GM12865 (cell line): ENCODE measurements around the gene PKP1.

Experiments used
- DNase-seq: peaks from one replicate; pipeline ENCODE4 v3.0.0; 2010; ENCODE audit warnings: low read depth
- H3K4me3 ChIP-seq: 2 replicates; pipeline ENCODE4 v1.5.1; 2011; ENCODE audit warnings: mild to moderate bottlenecking, low read depth, low read length, control low read depth
- TF ChIP-seq, protein P1 (sequence below): IDR thresholded peaks from 2 replicates; pipeline ENCODE4 v1.5.1; 2011; ENCODE audit warnings: low read length, control low read depth, low read depth, inconsistent platforms; ENCODE audit not compliant: insufficient read depth; ENCODE audit errors: missing control alignments

Gene PKP1

GRCh38 chr1:201364808-201365105, 81.5 kb downstream of the PKP1 start:
- H3K4me3 ChIP-seq, result no peak overlapping the region
- TF ChIP-seq, protein P1, sequence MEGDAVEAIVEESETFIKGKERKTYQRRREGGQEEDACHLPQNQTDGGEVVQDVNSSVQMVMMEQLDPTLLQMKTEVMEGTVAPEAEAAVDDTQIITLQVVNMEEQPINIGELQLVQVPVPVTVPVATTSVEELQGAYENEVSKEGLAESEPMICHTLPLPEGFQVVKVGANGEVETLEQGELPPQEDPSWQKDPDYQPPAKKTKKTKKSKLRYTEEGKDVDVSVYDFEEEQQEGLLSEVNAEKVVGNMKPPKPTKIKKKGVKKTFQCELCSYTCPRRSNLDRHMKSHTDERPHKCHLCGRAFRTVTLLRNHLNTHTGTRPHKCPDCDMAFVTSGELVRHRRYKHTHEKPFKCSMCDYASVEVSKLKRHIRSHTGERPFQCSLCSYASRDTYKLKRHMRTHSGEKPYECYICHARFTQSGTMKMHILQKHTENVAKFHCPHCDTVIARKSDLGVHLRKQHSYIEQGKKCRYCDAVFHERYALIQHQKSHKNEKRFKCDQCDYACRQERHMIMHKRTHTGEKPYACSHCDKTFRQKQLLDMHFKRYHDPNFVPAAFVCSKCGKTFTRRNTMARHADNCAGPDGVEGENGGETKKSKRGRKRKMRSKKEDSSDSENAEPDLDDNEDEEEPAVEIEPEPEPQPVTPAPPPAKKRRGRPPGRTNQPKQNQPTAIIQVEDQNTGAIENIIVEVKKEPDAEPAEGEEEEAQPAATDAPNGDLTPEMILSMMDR, result no peak
- no peak for DNase-seq

DNA sequence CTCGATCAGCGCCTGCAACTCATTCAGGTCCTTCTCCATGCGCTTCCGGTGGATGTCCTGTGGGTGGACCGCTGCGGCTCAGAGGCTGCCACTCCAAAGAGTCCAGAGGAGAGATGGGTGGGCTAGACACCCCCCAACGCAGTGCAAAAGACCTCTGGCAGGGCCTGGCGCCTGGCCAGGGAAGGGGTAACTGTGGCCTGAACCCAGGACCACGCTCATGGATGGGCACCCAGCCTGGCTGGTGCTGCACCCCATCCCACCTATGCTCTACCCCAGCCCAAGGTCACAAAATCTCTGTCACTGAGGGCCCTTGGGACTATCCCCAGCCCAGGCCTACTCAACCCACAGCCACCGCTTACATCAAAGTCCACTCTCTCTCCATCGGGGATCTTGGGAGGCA, 81.9 kb downstream of the PKP1 start:
- H3K4me3 ChIP-seq, result no peak overlapping the region
- TF ChIP-seq, protein P1, result no peak
- no peak for DNase-seq

GRCh38 chr1:201366696-201367095, 83.4 kb downstream of the PKP1 start:
- no peak for DNase-seq
- TF ChIP-seq, protein P1, result no peak
- H3K4me3 ChIP-seq, result no peak overlapping the region

DNA sequence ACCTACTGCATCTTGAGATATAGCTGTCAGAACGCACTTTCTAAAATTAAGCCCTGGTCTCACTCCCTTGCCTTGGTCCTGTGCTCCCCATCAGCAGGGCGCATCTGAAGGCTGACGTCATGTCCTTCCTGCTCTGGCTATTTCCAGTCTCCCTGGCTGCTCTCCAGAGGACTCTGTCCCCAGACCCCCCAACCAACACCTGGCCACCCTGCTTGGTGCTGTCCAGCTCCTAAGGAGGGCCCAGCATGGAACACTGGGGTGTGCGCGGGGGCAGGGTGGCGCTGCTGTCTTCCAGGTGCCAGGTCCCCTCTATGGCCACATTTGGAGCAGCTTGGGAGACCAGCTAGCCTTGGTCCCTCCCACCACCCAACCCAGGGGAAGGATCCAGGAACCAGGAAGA, 85.9 kb downstream of the PKP1 start:
- no peak overlapping the region for H3K4me3 ChIP-seq
- DNase-seq, result no peak
- TF ChIP-seq, protein P1, result no peak

DNA sequence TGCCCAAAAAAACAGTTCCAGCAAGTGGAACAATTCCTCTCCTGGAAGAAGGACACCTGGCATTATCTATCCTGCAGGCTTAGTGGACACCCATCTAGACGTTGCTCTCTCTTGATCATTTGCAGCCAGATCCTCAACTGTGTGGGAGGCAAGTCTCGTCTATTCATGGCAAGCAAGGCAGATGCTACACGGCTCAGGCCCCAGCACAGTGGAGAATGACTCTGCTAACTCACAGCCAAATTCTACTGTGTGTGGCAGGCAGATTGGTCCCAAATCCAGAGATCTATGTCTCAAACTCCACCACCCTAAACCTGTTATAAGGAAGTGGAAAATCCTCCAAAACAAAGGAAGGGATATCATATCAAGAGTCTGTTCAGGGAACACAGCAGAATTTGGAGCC, 87.2 kb downstream of the PKP1 start:
- DNase-seq, result no peak
- TF ChIP-seq, protein P1, result no peak

GRCh38 chr1:201371276-201371675, 88.0 kb downstream of the PKP1 start:
- no peak overlapping the region for H3K4me3 ChIP-seq
- TF ChIP-seq, protein P1, result no peak
- DNase-seq, result no peak

More for the DNA sequence above, 87.2 kb downstream of the PKP1 start:
- H3K4me3 ChIP-seq, result no peak overlapping the region

GRCh38 chr1:201371792-201372191, 88.5 kb downstream of the PKP1 start:
- H3K4me3 ChIP-seq, result no peak overlapping the region
- DNase-seq, result peak; percentile 46
- TF ChIP-seq, protein P1, result no peak
